Astrocyte of the cerebellum (primary cell): Measurements from ENCODE around the gene WDR44.
A peak's percentile ranks its signal among the peaks of the same experiment; 100 is the strongest.
"Not testable (repeated sequence)": the region's sequence is repeated elsewhere in the genome, so short reads cannot be mapped to it uniquely, and the experiment has no call there.

Experiments used
- DNase-seq: peaks from one replicate; pipeline ENCODE4 v3.0.0-alpha.2; 2011; ENCODE audit warnings: low read depth
- H3K4me3 ChIP-seq: 2 replicates; pipeline ENCODE4 v1.5.1; 2011; ENCODE audit warnings: mild to moderate bottlenecking, low read depth, low read length, moderate library complexity
- in situ Hi-C: cut with HindIII; loops from 2 replicates; pipeline ENCODE4 v1.10.0; 2017; ENCODE audit warnings: low sequenced_read_pairs
- TF ChIP-seq, protein P1 (sequence below): IDR thresholded peaks from 2 replicates; pipeline ENCODE4 v1.5.1; 2012; ENCODE audit warnings: low read length, low read depth, moderate library complexity, mild to moderate bottlenecking; ENCODE audit errors: missing control alignments

The WDR44 gene, protein sequence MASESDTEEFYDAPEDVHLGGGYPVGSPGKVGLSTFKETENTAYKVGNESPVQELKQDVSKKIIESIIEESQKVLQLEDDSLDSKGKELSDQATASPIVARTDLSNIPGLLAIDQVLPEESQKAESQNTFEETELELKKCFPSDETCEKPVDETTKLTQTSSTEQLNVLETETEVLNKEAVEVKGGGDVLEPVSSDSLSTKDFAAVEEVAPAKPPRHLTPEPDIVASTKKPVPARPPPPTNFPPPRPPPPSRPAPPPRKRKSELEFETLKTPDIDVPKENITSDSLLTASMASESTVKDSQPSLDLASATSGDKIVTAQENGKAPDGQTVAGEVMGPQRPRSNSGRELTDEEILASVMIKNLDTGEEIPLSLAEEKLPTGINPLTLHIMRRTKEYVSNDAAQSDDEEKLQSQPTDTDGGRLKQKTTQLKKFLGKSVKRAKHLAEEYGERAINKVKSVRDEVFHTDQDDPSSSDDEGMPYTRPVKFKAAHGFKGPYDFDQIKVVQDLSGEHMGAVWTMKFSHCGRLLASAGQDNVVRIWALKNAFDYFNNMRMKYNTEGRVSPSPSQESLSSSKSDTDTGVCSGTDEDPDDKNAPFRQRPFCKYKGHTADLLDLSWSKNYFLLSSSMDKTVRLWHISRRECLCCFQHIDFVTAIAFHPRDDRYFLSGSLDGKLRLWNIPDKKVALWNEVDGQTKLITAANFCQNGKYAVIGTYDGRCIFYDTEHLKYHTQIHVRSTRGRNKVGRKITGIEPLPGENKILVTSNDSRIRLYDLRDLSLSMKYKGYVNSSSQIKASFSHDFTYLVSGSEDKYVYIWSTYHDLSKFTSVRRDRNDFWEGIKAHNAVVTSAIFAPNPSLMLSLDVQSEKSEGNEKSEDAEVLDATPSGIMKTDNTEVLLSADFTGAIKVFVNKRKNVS

DNA sequence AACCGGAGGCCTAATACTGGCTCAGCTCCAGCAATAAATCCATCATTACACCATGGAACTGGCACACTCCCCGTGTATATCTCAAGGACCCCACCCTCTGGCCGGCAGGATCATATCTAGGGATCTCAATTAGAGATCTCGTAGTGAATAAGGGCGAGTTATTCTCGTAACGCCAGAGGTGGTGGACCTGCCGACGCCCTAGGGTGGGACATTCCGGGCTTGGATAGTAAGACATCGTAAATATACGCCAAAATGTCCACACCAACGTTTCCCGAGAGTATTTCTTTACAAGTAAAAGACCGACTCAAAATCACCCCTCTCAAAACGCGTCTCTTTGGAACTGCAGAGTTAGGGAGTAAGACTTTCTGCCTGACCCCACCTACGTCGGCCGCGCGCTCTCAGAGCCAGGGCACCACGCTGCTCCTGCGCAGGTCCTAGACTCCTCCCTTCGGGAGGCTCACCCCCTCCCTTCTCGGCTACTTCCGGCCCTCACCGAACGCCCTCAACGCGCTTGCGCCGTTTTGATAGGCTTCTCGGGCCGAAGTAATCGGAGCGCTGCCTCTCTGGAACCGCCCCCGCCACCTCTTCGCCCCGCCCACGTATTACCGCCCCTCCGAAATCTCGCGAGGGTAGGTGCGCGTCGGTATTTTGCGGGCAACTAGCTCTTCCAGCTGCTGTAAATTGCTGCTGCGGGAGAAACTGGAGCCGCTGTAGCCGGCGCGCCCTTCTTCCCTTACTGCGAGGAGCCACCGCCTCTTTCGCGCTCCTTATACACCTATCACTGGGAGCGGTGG, at the start of gene WDR44:
Gene WDR44, plus strand, starts transcription at position 643 of the 794 bp plus-strand sequence. CDS start 398 bp downstream, outside the sequence.
- peak; percentile 83 for DNase-seq
- TF ChIP-seq, protein P1, sequence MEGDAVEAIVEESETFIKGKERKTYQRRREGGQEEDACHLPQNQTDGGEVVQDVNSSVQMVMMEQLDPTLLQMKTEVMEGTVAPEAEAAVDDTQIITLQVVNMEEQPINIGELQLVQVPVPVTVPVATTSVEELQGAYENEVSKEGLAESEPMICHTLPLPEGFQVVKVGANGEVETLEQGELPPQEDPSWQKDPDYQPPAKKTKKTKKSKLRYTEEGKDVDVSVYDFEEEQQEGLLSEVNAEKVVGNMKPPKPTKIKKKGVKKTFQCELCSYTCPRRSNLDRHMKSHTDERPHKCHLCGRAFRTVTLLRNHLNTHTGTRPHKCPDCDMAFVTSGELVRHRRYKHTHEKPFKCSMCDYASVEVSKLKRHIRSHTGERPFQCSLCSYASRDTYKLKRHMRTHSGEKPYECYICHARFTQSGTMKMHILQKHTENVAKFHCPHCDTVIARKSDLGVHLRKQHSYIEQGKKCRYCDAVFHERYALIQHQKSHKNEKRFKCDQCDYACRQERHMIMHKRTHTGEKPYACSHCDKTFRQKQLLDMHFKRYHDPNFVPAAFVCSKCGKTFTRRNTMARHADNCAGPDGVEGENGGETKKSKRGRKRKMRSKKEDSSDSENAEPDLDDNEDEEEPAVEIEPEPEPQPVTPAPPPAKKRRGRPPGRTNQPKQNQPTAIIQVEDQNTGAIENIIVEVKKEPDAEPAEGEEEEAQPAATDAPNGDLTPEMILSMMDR: no peak
- in situ Hi-C loops: no loop called here
- H3K4me3 ChIP-seq: peak within 1 kb of the TSS; percentile 79

DNA sequence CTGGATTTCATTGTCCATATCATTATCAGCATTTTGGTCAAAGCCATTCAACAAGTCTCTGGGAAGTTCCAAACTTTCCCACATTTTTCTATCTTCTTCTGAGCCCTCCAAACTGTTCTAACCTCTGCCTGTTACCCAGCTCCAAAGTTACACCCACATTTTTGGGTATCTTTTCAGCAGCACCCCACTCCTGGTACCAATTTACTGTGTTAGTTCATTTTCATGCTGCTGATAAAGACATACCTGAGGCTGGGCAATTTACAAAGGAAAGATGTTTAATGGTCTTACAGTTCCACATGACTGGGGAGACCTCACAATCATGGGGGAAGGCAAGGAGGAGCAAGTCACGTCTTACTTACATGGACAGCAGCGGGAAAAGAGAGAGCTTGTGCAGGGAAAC, 40.1 kb upstream of the WDR44 start:
- H3K4me3 ChIP-seq, in situ Hi-C loops, DNase-seq: not testable (repeated sequence)

DNA sequence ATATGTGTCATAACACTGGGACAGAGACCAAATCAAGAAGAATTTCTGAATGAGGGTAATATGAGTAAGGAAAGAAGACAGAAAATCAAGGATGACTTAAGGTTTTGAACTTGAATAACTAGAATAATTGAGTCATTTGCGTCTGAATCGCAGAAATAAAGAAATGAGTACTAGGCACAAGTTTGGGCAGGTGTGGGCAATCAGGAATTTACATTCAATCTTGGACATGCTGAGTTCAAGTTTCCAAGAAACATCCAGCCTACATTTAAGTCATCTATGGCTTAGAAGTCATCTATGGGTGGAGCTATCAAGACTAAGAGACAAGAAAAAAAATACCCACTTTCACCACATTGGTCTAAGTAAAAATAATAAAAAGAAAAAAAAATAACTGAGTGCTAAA, 30.4 kb upstream of the WDR44 start:
- DNase-seq: no peak
- in situ Hi-C loops: no loop called here
- TF ChIP-seq, protein P1: no peak
- no peak overlapping the region for H3K4me3 ChIP-seq

DNA sequence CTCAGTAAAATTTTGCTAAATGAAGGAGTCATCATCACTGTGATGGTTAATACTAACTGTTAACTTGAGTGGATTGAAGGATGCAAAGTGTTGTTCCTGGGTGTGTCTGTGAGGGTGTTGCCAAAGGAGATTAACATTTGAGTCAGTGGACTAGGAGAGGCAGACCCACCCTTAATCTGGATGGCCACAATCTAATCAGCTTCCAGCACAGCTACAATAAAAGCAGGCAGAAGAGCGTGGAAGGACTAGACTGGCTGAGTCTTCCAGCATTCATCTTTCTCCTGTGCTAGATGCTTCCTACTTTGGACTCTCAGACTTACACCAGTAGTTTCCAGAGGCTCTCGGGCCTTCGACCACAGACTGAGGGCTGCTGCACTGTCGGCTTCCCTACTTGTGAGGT, 21.3 kb upstream of the WDR44 start:
- no peak overlapping the region for H3K4me3 ChIP-seq
- DNase-seq: no peak
- TF ChIP-seq, protein P1: no peak
- in situ Hi-C loops: no loop called here

DNA sequence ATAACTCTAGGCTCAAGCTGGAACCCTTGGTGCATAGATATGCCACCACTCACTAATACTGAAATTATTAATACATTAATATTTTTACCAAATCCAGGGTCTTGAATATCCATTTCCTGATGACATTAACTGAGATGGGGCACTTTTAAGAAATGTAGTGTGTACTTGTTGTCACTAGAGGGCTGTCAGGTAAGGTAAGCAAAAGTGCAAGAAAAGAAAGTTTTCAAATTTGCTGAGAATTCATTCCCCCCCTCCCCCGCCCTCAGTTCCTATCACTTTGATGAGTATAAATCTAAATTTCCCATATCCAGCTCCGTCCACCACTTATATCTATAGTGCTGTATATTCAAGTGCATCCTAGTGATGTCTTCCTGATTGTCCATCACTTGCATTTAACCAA, 20.5 kb upstream of the WDR44 start:
- no peak overlapping the region for H3K4me3 ChIP-seq
- DNase-seq: no peak
- in situ Hi-C loops: no loop called here
- TF ChIP-seq, protein P1: peak; percentile 20

DNA sequence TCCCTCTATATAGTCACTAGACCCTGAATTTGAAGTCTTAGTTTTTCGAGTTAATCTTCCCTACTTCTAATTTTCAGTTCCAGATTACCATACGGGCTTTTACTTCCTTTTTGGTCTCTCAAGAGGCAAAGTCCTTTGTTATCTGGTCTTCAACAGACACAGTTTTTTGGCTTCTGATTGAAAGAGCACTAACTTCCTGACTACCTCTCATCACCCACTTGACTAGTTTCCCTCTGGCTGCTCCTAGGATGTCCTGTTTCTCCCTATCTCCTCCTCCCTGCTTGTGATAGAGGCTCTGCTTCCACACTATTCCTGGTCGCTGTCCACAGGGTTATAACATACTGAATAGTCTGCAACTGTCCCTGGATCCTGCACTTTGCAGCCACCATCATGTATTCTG, 16.7 kb upstream of the WDR44 start:
- DNase-seq: no peak
- TF ChIP-seq, protein P1: no peak
- in situ Hi-C loops: no loop called here
- H3K4me3 ChIP-seq: no peak overlapping the region
